H9 (cell line): Measurements from ENCODE around the gene LGMN. TPM values are rescaled to one million over a fixed set of nuclear protein-coding genes. Genes with fewer than 3 reads are reported as not detected.

ENCODE experiments used
- DNase-seq: peaks from one replicate; pipeline ENCODE4 v3.0.0-alpha.2; 2017
- H2AFZ ChIP-seq: one replicate; pipeline ENCODE4 v1.6.1; 2013; ENCODE audit warnings: mild to moderate bottlenecking, low read length, control low read depth, moderate library complexity
- H2AK5ac ChIP-seq: 2 replicates; pipeline ENCODE4 v1.6.1; 2013; ENCODE audit warnings: low read length, control low read depth, mixed read lengths; ENCODE audit not compliant: insufficient read length
- H2BK120ac ChIP-seq: one replicate; pipeline ENCODE4 v1.6.1; 2013; ENCODE audit warnings: low read depth, mild to moderate bottlenecking, low read length, control low read depth, inconsistent platforms; ENCODE audit not compliant: poor library complexity, severe bottlenecking
- H2BK12ac ChIP-seq: 2 replicates; pipeline ENCODE4 v1.6.1; 2013; ENCODE audit warnings: low read length, control low read depth, mixed read lengths, low read depth; ENCODE audit not compliant: insufficient read length
- H2BK15ac ChIP-seq: 2 replicates; pipeline ENCODE4 v1.6.1; 2013; ENCODE audit warnings: low read depth, low read length, control low read depth
- H2BK20ac ChIP-seq: one replicate; pipeline ENCODE4 v1.6.1; 2013; ENCODE audit warnings: low read depth, mild to moderate bottlenecking, low read length, control low read depth, inconsistent platforms; ENCODE audit not compliant: poor library complexity, severe bottlenecking
- H2BK5ac ChIP-seq: 2 replicates; pipeline ENCODE4 v1.6.1; 2013; ENCODE audit warnings: low read length, control low read depth, mixed read lengths; ENCODE audit not compliant: insufficient read length
- H3K14ac ChIP-seq: 2 replicates; pipeline ENCODE4 v1.6.1; 2013; ENCODE audit warnings: low read length, control low read depth; ENCODE audit not compliant: insufficient read depth
- H3K18ac ChIP-seq: 2 replicates; pipeline ENCODE4 v1.6.1; 2013; ENCODE audit warnings: low read depth, mild to moderate bottlenecking, mixed read lengths, low read length, control low read depth; ENCODE audit not compliant: insufficient read length
- H3K23ac ChIP-seq: 2 replicates; pipeline ENCODE4 v1.6.1; 2013; ENCODE audit warnings: low read length, control low read depth, mixed read lengths, low read depth; ENCODE audit not compliant: insufficient read length
- H3K23me2 ChIP-seq: 2 replicates; pipeline ENCODE4 v1.6.1; 2013; ENCODE audit warnings: low read depth, mild to moderate bottlenecking, mixed read lengths, low read length, control low read depth; ENCODE audit not compliant: insufficient read length, poor library complexity, severe bottlenecking
- H3K27ac ChIP-seq: 2 replicates; pipeline ENCODE4 v1.5.1; 2013; ENCODE audit warnings: low read length, control low read depth, mixed read lengths, low read depth; ENCODE audit not compliant: insufficient read length
- H3K27me3 ChIP-seq: 2 replicates; pipeline ENCODE4 v1.6.1; 2013; ENCODE audit warnings: low read length, control low read depth, inconsistent platforms; ENCODE audit not compliant: insufficient read depth
- H3K4ac ChIP-seq: 2 replicates; pipeline ENCODE4 v1.6.1; 2013; ENCODE audit warnings: low read depth, mild to moderate bottlenecking, control low read depth, inconsistent platforms, low read length, moderate library complexity
- H3K4me1 ChIP-seq: 2 replicates; pipeline ENCODE4 v1.6.1; 2013; ENCODE audit warnings: low read length, control low read depth, inconsistent platforms; ENCODE audit not compliant: insufficient read depth
- H3K4me2 ChIP-seq: 2 replicates; pipeline ENCODE4 v1.6.1; 2013; ENCODE audit warnings: low read length, control low read depth, mixed read lengths; ENCODE audit not compliant: insufficient read length, insufficient read depth
- H3K56ac ChIP-seq: 2 replicates; pipeline ENCODE4 v1.6.1; 2013; ENCODE audit warnings: low read depth, mild to moderate bottlenecking, mixed read lengths, low read length, control low read depth; ENCODE audit not compliant: insufficient read length
- H3K79me1 ChIP-seq: 2 replicates; pipeline ENCODE4 v1.6.1; 2013; ENCODE audit warnings: low read depth, mild to moderate bottlenecking, moderate library complexity, low read length, control low read depth, inconsistent platforms; ENCODE audit not compliant: insufficient read depth, poor library complexity, severe bottlenecking
- H3K79me2 ChIP-seq: 2 replicates; pipeline ENCODE4 v1.6.1; 2013; ENCODE audit warnings: low read length, control low read depth, inconsistent platforms; ENCODE audit not compliant: insufficient read depth
- H3K9ac ChIP-seq: 2 replicates; pipeline ENCODE4 v1.6.1; 2013; ENCODE audit warnings: low read length, control low read depth, mixed read lengths; ENCODE audit not compliant: insufficient read length; ENCODE audit errors: extremely low read depth
- H3K9me3 ChIP-seq: one replicate; pipeline ENCODE4 v1.6.1; 2013; ENCODE audit warnings: low read depth, low read length, inconsistent platforms; ENCODE audit not compliant: control insufficient read depth
- H3T11ph ChIP-seq: one replicate; pipeline ENCODE4 v1.6.1; 2013; ENCODE audit warnings: mild to moderate bottlenecking, low read length, control low read depth, inconsistent platforms
- H4K20me1 ChIP-seq: one replicate; pipeline ENCODE4 v1.6.1; 2013; ENCODE audit not compliant: control insufficient read depth, insufficient read length, insufficient read depth
- H4K5ac ChIP-seq: 2 replicates; pipeline ENCODE4 v1.6.1; 2013; ENCODE audit warnings: low read depth, mild to moderate bottlenecking, mixed read lengths, low read length, control low read depth; ENCODE audit not compliant: insufficient read length
- H4K8ac ChIP-seq: replicated peaks from 2 replicates; pipeline ENCODE4 v1.6.1; 2013; ENCODE audit warnings: low read length, control low read depth, mixed read lengths, low read depth; ENCODE audit not compliant: insufficient read length
- H4K91ac ChIP-seq: 2 replicates; pipeline ENCODE4 v1.6.1; 2013; ENCODE audit warnings: low read depth, mild to moderate bottlenecking, moderate library complexity, mixed read lengths, low read length, control low read depth; ENCODE audit not compliant: insufficient read length
- H3K27ac Mint-ChIP-seq, 3 experiments: 2 replicates in 2 of 3; 3 replicates in 1 of 3; pipeline ENCODE4 v1.8.0; 2020 to 2021; ENCODE audit warnings: mixed read lengths in 3 of 3, mild to moderate bottlenecking in 1 of 3, moderate library complexity in 1 of 3
- H3K27me3 Mint-ChIP-seq: 2 replicates; pipeline ENCODE4 v1.8.0; 2021; ENCODE audit warnings: low read depth, mild to moderate bottlenecking, moderate library complexity, mixed read lengths
- H3K36me3 Mint-ChIP-seq, 3 experiments: 2 replicates in 2 of 3; 3 replicates in 1 of 3; pipeline ENCODE4 v1.8.0; 2020 to 2021; ENCODE audit warnings: low read depth in 3 of 3, mixed read lengths in 3 of 3; ENCODE audit not compliant: insufficient read depth in 1 of 3
- H3K4me1 Mint-ChIP-seq, 2 experiments: 2 replicates each; pipeline ENCODE4 v1.8.0; 2020; ENCODE audit warnings: mixed read lengths in 2 of 2
- H3K4me3 Mint-ChIP-seq, 2 experiments: 2 replicates in 1 of 2; 3 replicates in 1 of 2; pipeline ENCODE4 v1.8.0; 2020 to 2021; ENCODE audit warnings: mild to moderate bottlenecking in 2 of 2, mixed read lengths in 2 of 2, moderate library complexity in 1 of 2
- H3K9me3 Mint-ChIP-seq, 2 experiments: 2 replicates in 1 of 2; 3 replicates in 1 of 2; pipeline ENCODE4 v1.8.0; 2020; ENCODE audit warnings: mild to moderate bottlenecking in 2 of 2, mixed read lengths in 2 of 2, moderate library complexity in 1 of 2
- CTCF ChIP-seq: fragments of 200-600 bp; sonication (generic); conservative IDR thresholded peaks from 3 replicates; pipeline ENCODE4 v1.8.0; 2021; ENCODE audit warnings: antibody characterized with exemption, mild to moderate bottlenecking
- WGBS: extraction: QIAGEN DNeasy Blood & Tissue Kit; methylation state at CpG from one replicate; pipeline ENCODE4 v1.1.7; 2013; ENCODE audit warnings: missing lambda C conversion rate, low lambda C conversion rate, mixed read lengths; ENCODE audit not compliant: insufficient read length; ENCODE audit errors: extremely low coverage; 5-methylcytosine and 5-hydroxymethylcytosine counted together
- total RNA-seq: library from RNA; stranded (reverse); gene quantifications from 2 replicates; pipeline ENCODE4 v1.2.1, GENCODE V29; 2021

Gene LGMN
- total RNA-seq, 1 experiment from 2014 or later: 55.3 TPM

GRCh38 chr14:92663049-92663448, 85.4 kb downstream of the LGMN start:
- peaks cover 13 to 14% of the 10 kb centered on the region in 2 experiments for H3K4me1 Mint-ChIP-seq
- Histone ChIP-seq H3K4ac (no peak overlapping the region), H2BK120ac (no peak overlapping the region), H2BK20ac (no peak overlapping the region), H2AFZ (no peak overlapping the region), H3K27ac (no peak overlapping the region), H4K91ac (no peak overlapping the region), H4K8ac (no peak overlapping the region), H3K56ac (no peak overlapping the region), H3K23me2 (no peaks in the 10 kb centered on the region), H3K79me2 (no peaks in the 10 kb centered on the region), H3K79me1 (no peaks in the 10 kb centered on the region), H3K4me1 (no peaks in the 10 kb centered on the region), H3K14ac (no peak overlapping the region), H4K5ac (no peak overlapping the region), H4K20me1 (no peaks in the 10 kb centered on the region), H2BK12ac (no peak overlapping the region), H3K23ac (no peak overlapping the region), H2BK5ac (no peak overlapping the region), H3T11ph (no peak overlapping the region), H3K18ac (no peak overlapping the region), H3K9ac (no peak overlapping the region), H2AK5ac (no peak overlapping the region), H3K4me2 (no peak overlapping the region), H3K27me3 (no peaks in the 10 kb centered on the region), H2BK15ac (no peak overlapping the region), H3K9me3 (no peaks in the 10 kb centered on the region)
- WGBS: no CpG with 5 or more reads among the region's 7 CpGs
- H3K27me3 Mint-ChIP-seq: no peaks in the 10 kb centered on the region; the same call in 1 of the 2 replicates
- no peaks in the 10 kb centered on the region for H3K9me3 Mint-ChIP-seq
- TF ChIP-seq CTCF: no peak
- H3K27ac Mint-ChIP-seq: 0 out of 7 replicates have a peak overlapping the region, but pooled peaks of 1 of the 3 experiments have one; percentile 57
- H3K4me3 Mint-ChIP-seq: no peak overlapping the region
- no peak for DNase-seq
- H3K36me3 Mint-ChIP-seq: peaks cover 0 to 3% (median 2%) of the 10 kb centered on the region in 3 experiments; a peak in 1 of 7 replicates
